ENCODE measurements around the gene TPM3.

DNA sequence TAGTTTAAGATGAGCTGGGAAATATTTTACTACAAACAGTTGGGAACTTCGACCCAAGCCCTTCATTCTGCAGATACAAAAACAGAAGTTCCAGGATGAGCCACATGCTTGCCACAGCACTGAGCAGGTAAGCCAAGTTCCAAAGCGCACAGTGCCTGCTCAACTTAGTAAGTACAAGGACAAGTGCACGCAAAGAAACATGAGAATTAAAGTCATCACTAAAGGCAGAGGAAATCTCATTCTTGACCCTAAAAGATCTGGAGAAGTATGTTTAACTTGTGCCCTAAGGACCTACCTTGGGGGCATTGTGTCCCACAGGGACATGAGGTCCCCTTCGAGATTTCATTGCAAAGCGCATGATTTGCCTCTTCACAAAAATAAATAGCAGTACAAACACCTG is 27.6 kb upstream of the TPM3 start:
- TF ChIP-seq CTCF (IDR thresholded peaks at IDR 0.05): no peak
- TF ChIP-seq POLR2A (IDR thresholded peaks at IDR 0.05): no peak
- TF ChIP-seq EP300 (IDR thresholded peaks at IDR 0.05; ENCODE audit: low read depth): no peak

Data from transverse colon (tissue), 3 donors.